CD4-positive, alpha-beta T cell (primary cell): ENCODE measurements around the gene TMOD1. TPM values are rescaled to one million over a fixed set of nuclear protein-coding genes. Genes with fewer than 3 reads are reported as not detected.

ENCODE experiments used
- ATAC-seq: fragments of 200-7000 bp; cut with Tn5 transposase; one replicate; pipeline ENCODE4 v1.10.0; 2022; ENCODE audit warnings: mild to moderate bottlenecking; ENCODE audit not compliant: poor library complexity
- CTCF ChIA-PET: fragments of 350-600 bp; sonication (Branson Sonifier 250); formaldehyde crosslinking; loops from one replicate; lab custom pipeline; 2021; ENCODE audit warnings: antibody characterized with exemption, inconsistent platforms; lab: Charles Lee
- POLR2A ChIA-PET: fragments of 350-600 bp; sonication (Branson Sonifier 250); formaldehyde crosslinking; loops from one replicate; lab custom pipeline; 2021; ENCODE audit warnings: antibody characterized with exemption, inconsistent platforms; lab: Charles Lee
- DNase-seq, 14 experiments: peaks; one replicate each; pipeline ENCODE4 v3.0.0-alpha.2; 2013 to 2020; ENCODE audit warnings: mixed read lengths in 2 of 14
- H3K27ac ChIP-seq, 2 donors: one replicate each; pipeline versions ENCODE4 v1.5.1 to v1.7.0; 2013; ENCODE audit warnings: low read length in 2 of 2, low read depth in 1 of 2, mild to moderate bottlenecking in 1 of 2
- H3K27me3 ChIP-seq, 2 experiments: 1 replicate in 1 of 2; 2 replicates in 1 of 2; pipeline versions ENCODE4 v1.6.1 to v1.7.0; 2013; ENCODE audit warnings: low read length in 2 of 2, control low read depth in 1 of 2, mild to moderate bottlenecking in 1 of 2, moderate library complexity in 1 of 2; ENCODE audit not compliant: insufficient read depth in 2 of 2, control insufficient read depth in 1 of 2
- H3K36me3 ChIP-seq: one replicate; pipeline ENCODE4 v1.6.1; 2013; ENCODE audit warnings: low read length, control low read depth; ENCODE audit not compliant: insufficient read depth
- H3K4me1 ChIP-seq: one replicate; pipeline ENCODE4 v1.6.1; 2013; ENCODE audit warnings: low read length, control low read depth; ENCODE audit not compliant: insufficient read depth
- H3K4me3 ChIP-seq: one replicate; pipeline ENCODE4 v1.5.1; 2013; ENCODE audit warnings: mild to moderate bottlenecking, low read length, moderate library complexity
- H3K9me3 ChIP-seq, 2 experiments: 1 replicate in 1 of 2; 2 replicates in 1 of 2; pipeline versions ENCODE4 v1.6.1 to v1.7.0; 2013; ENCODE audit warnings: low read length in 2 of 2, mild to moderate bottlenecking in 2 of 2, control low read depth in 1 of 2, moderate library complexity in 1 of 2; ENCODE audit not compliant: control insufficient read depth in 1 of 2, insufficient read depth in 1 of 2
- H3K27ac Mint-ChIP-seq: one replicate; pipeline ENCODE4 v1.8.0; 2020; ENCODE audit warnings: mixed read lengths
- H3K27me3 Mint-ChIP-seq: one replicate; pipeline ENCODE4 v1.8.0; 2021; ENCODE audit warnings: mixed read lengths
- H3K36me3 Mint-ChIP-seq: one replicate; pipeline ENCODE4 v1.8.0; 2021; ENCODE audit warnings: low read depth, mixed read lengths
- H3K4me1 Mint-ChIP-seq: one replicate; pipeline ENCODE4 v1.8.0; 2021; ENCODE audit warnings: low read depth, mixed read lengths
- H3K4me3 Mint-ChIP-seq: one replicate; pipeline ENCODE4 v1.8.0; 2020; ENCODE audit warnings: mild to moderate bottlenecking, mixed read lengths
- H3K9me3 Mint-ChIP-seq: one replicate; pipeline ENCODE4 v1.8.0; 2020; ENCODE audit warnings: mixed read lengths
- intact Hi-C, 2 experiments: fragments of 100-400 bp; cut with DNase I in 1 of 2; cut with micrococcal nuclease in 1 of 2; formaldehyde crosslinking; loops; one replicate each; pipeline versions ENCODE4 v1.15.1 to v1.9.0; 2023 to 2025; cut with DNase I, micrococcal nuclease
- total RNA-seq, 174 experiments: library from RNA in 2 of 174; stranded (reverse) in 2 of 174; gene quantifications; one replicate each; pipeline ENCODE4 v1.2.3 and lab custom pipeline; 2021 to 2026
- TF ChIP-seq, protein P1 (sequence below): fragments of 200-600 bp; IDR thresholded peaks from one replicate; pipeline ENCODE4 v1.8.0; 2022; ENCODE audit warnings: antibody characterized with exemption, mild to moderate bottlenecking

Gene TMOD1
- total RNA-seq, 2 experiments from 2014 or later: 0.20 to 0.47 TPM

DNA sequence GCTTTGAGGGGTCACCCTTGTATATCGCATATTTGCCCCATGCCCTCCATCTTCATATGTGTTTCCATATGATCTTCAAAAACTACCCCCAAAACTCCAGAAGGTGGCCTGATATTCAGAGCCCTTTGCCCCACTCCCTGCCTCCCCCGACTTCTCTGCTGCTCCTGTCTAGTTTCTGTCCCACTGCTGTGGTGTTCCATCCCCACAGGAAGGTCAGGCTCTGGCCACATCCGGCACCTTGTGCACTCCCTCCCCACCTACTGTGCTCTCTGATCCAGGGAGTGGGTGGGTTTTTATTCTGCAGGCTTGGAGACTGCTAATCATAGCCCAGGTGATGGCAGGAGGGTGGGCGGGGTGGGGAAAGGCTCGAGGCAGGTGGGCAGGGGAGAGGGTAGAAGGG, 52.4 kb downstream of the TMOD1 start:
- no peaks in the 10 kb centered on the region for H3K36me3 ChIP-seq
- H3K27ac Mint-ChIP-seq: no peak overlapping the region
- no peaks in the 10 kb centered on the region for H3K4me1 ChIP-seq
- no peaks in the 10 kb centered on the region for H3K9me3 Mint-ChIP-seq
- TF ChIP-seq, protein P1, sequence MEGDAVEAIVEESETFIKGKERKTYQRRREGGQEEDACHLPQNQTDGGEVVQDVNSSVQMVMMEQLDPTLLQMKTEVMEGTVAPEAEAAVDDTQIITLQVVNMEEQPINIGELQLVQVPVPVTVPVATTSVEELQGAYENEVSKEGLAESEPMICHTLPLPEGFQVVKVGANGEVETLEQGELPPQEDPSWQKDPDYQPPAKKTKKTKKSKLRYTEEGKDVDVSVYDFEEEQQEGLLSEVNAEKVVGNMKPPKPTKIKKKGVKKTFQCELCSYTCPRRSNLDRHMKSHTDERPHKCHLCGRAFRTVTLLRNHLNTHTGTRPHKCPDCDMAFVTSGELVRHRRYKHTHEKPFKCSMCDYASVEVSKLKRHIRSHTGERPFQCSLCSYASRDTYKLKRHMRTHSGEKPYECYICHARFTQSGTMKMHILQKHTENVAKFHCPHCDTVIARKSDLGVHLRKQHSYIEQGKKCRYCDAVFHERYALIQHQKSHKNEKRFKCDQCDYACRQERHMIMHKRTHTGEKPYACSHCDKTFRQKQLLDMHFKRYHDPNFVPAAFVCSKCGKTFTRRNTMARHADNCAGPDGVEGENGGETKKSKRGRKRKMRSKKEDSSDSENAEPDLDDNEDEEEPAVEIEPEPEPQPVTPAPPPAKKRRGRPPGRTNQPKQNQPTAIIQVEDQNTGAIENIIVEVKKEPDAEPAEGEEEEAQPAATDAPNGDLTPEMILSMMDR: no peak
- intact Hi-C loops: no loop called here
- H3K27ac ChIP-seq: no peak overlapping the region
- peaks cover 27% of the 10 kb centered on the region for H3K27me3 Mint-ChIP-seq
- H3K4me3 ChIP-seq: no peak overlapping the region
- peaks cover 4% of the 10 kb centered on the region in 2 experiments for H3K27me3 ChIP-seq
- no peak for ATAC-seq
- H3K4me1 Mint-ChIP-seq: peaks cover 2% of the 10 kb centered on the region
- no peak overlapping the region for H3K4me3 Mint-ChIP-seq
- CTCF ChIA-PET: no interaction called here
- no peaks in the 10 kb centered on the region for H3K9me3 ChIP-seq
- H3K36me3 Mint-ChIP-seq: no peaks in the 10 kb centered on the region
- POLR2A ChIA-PET: no interaction called here
- DNase-seq: no peak

DNA sequence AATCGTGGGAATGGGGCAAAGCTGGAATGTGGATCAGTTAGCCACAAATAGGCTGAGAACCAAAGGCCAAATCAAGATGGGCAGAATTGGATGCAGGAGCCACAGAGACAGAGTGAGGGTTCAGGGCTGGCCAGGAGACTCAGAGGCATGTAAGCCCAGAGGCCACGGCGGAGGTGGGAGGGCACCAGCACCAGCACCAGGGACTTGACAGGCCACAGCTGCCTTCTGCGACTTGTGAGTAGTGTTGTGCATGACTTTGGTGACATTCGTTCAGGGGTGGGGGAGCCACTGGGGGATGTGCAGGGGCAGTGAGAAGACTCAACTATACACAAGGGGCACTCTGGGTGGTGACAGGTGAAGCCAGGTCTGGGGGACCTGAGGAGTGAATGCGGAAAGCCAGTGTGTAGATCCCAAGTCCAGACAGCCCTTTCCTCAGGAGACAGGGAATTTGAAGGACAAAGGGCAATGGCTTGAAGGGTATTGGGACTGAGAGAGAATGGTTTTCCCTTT, 53.2 kb downstream of the TMOD1 start:
- H3K9me3 ChIP-seq: no peaks in the 10 kb centered on the region
- H3K36me3 Mint-ChIP-seq: no peaks in the 10 kb centered on the region
- no peak overlapping the region for H3K4me3 ChIP-seq
- H3K4me1 Mint-ChIP-seq: peaks cover 6% of the 10 kb centered on the region
- ChIA-PET POLR2A (no interaction called here), CTCF (no interaction called here)
- H3K36me3 ChIP-seq: no peaks in the 10 kb centered on the region
- peaks cover 27% of the 10 kb centered on the region for H3K27me3 Mint-ChIP-seq
- H3K4me3 Mint-ChIP-seq: no peak overlapping the region
- no peaks in the 10 kb centered on the region for H3K9me3 Mint-ChIP-seq
- no peak for DNase-seq
- TF ChIP-seq, protein P1: no peak
- intact Hi-C loops: no loop called here
- H3K27me3 ChIP-seq: peaks cover 4% of the 10 kb centered on the region in 2 experiments
- no peak overlapping the region for H3K27ac Mint-ChIP-seq
- no peak for ATAC-seq
- no peaks in the 10 kb centered on the region for H3K4me1 ChIP-seq
- no peak overlapping the region for H3K27ac ChIP-seq

DNA sequence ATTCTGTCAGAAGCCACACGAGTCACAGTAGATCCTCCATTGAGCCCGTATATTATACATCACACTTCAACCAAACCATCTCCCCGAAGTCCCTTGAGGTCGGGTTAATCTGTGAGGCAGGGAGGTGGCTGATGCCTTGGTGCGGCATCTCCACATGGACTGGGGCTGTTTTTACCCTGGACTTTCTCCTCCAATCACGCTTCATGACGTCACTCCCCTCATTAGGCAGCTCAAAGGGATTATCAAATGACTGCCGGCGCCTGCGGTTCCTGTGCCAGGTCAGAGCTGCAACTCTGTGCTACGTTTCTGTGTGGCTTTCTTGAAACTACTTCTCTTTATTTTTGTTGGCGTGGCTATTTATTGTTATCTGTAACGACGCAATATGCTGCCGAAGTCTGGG, 53.7 kb downstream of the TMOD1 start:
- ATAC-seq: no peak
- H3K36me3 ChIP-seq: no peaks in the 10 kb centered on the region
- H3K27ac Mint-ChIP-seq: no peak overlapping the region
- H3K9me3 ChIP-seq: no peaks in the 10 kb centered on the region
- H3K4me3 ChIP-seq: no peak overlapping the region
- H3K27me3 Mint-ChIP-seq: peaks cover 31% of the 10 kb centered on the region
- peaks cover 6% of the 10 kb centered on the region for H3K4me1 Mint-ChIP-seq
- peaks cover 4% of the 10 kb centered on the region in 2 experiments for H3K27me3 ChIP-seq
- H3K4me1 ChIP-seq: no peaks in the 10 kb centered on the region
- no peak overlapping the region for H3K4me3 Mint-ChIP-seq
- ChIA-PET POLR2A (no interaction called here), CTCF (no interaction called here)
- no peak overlapping the region for H3K27ac ChIP-seq
- intact Hi-C loops: no loop called here
- no peaks in the 10 kb centered on the region for H3K9me3 Mint-ChIP-seq
- no peak for DNase-seq
- TF ChIP-seq, protein P1: no peak
- no peaks in the 10 kb centered on the region for H3K36me3 Mint-ChIP-seq
